GM18870 (cell line): Measurements from ENCODE around the gene SPEN.

Source experiments
- ATAC-seq: cut with Tn5 transposase; IDR thresholded peaks from one replicate; pipeline ENCODE4 v1.9.1; 2021; ENCODE audit warnings: moderate library complexity; ENCODE audit not compliant: unreplicated experiment

SPEN gene

GRCh38 chr1:15852036-15852827 is 4.7 kb downstream of the SPEN start:
- ATAC-seq: no peak

GRCh38 chr1:15852828-15853302 is 5.4 kb downstream of the SPEN start:
- no peak for ATAC-seq

- no peak for ATAC-seq
Measured at GRCh38 chr1:15856888-15857287, 9.4 kb downstream of the SPEN start.

- ATAC-seq: no peak
Measured at GRCh38 chr1:15858069-15858670, 10.7 kb downstream of the SPEN start.

- ATAC-seq: no peak
Measured at GRCh38 chr1:15858672-15859372, 11.3 kb downstream of the SPEN start.

GRCh38 chr1:15863156-15863901 is 15.8 kb downstream of the SPEN start:
- ATAC-seq: no peak

- ATAC-seq: no peak
Measured at GRCh38 chr1:15866721-15867201, 19.3 kb downstream of the SPEN start.

- no peak for ATAC-seq
Measured at GRCh38 chr1:15867288-15867687, 19.8 kb downstream of the SPEN start.

- no peak for ATAC-seq
Measured at GRCh38 chr1:15869413-15869812, 21.9 kb downstream of the SPEN start.

- ATAC-seq: no peak
Measured at GRCh38 chr1:15870421-15870820, 22.9 kb downstream of the SPEN start.

GRCh38 chr1:15874471-15874870 is 27.0 kb downstream of the SPEN start:
- no peak for ATAC-seq

- ATAC-seq: no peak
Measured at GRCh38 chr1:15876357-15877055, 29.0 kb downstream of the SPEN start.

- no peak for ATAC-seq
Measured at GRCh38 chr1:15881961-15882360, 34.5 kb downstream of the SPEN start.

GRCh38 chr1:15882665-15883064 is 35.2 kb downstream of the SPEN start:
- no peak for ATAC-seq

- ATAC-seq: no peak
Measured at GRCh38 chr1:15883326-15883725, 35.8 kb downstream of the SPEN start.

- no peak for ATAC-seq
Measured at GRCh38 chr1:15884477-15884876, 37.0 kb downstream of the SPEN start.

- no peak for ATAC-seq
Measured at GRCh38 chr1:15885269-15885668, 37.8 kb downstream of the SPEN start.

GRCh38 chr1:15885701-15886610 is 38.4 kb downstream of the SPEN start:
- ATAC-seq: peak; percentile 38

GRCh38 chr1:15886611-15887167 is 39.2 kb downstream of the SPEN start:
- ATAC-seq: no peak
